DND-41 (cell line): Measurements from ENCODE around the gene LSS.

Experiments used
- CTCF ChIP-seq: IDR thresholded peaks from 2 replicates; pipeline ENCODE4 v1.5.1; 2012; ENCODE audit warnings: borderline replicate concordance, low read length, moderate library complexity, mild to moderate bottlenecking; ENCODE audit not compliant: poor library complexity, severe bottlenecking; ENCODE audit errors: extremely low read depth
- EZH2 ChIP-seq: IDR thresholded peaks from 3 replicates; pipeline ENCODE4 v1.6.1; 2012; ENCODE audit warnings: borderline replicate concordance, low read depth, mild to moderate bottlenecking, moderate library complexity, low read length, inconsistent platforms; ENCODE audit not compliant: severe bottlenecking

GRCh38 chr21:46195595-46196195 is 32.9 kb downstream of the LSS start:
- TF ChIP-seq CTCF (no peak), EZH2 (no peak)
